Ectodermal cell (in vitro differentiated cells): ENCODE data around the gene FGF14.
A peak's percentile ranks its signal among the peaks of the same experiment; 100 is the strongest.

Source experiments
- H3K27ac ChIP-seq: 2 replicates; pipeline ENCODE4 v1.7.0; 2013; ENCODE audit warnings: mild to moderate bottlenecking, low read depth, low read length; ENCODE audit not compliant: insufficient read depth, poor library complexity, severe bottlenecking
- H3K27me3 ChIP-seq: 2 replicates; pipeline ENCODE4 v1.7.0; 2013; ENCODE audit warnings: mild to moderate bottlenecking, low read length; ENCODE audit not compliant: insufficient read depth, control insufficient read depth, poor library complexity, severe bottlenecking
- H3K36me3 ChIP-seq: one replicate; pipeline ENCODE4 v1.7.0; 2013; ENCODE audit warnings: low read length; ENCODE audit not compliant: control insufficient read depth, insufficient read depth
- H3K4me1 ChIP-seq: one replicate; pipeline ENCODE4 v1.7.0; 2013; ENCODE audit warnings: low read length; ENCODE audit not compliant: control insufficient read depth, insufficient read depth
- H3K4me3 ChIP-seq: 2 replicates; pipeline ENCODE4 v1.7.0; 2013; ENCODE audit warnings: low read depth, low read length, control low read depth; ENCODE audit not compliant: insufficient read depth
- H3K9me3 ChIP-seq: 2 replicates; pipeline ENCODE4 v1.7.0; 2013; ENCODE audit warnings: mild to moderate bottlenecking, low read length, moderate library complexity; ENCODE audit not compliant: control insufficient read depth
- WGBS, 2 experiments: methylation state at CpG; one replicate each; pipeline ENCODE4 v1.1.7; 2013; ENCODE audit warnings: missing lambda C conversion rate in 2 of 2; 5-methylcytosine and 5-hydroxymethylcytosine counted together

Gene FGF14

GRCh38 chr13:102236830-102237229, 165.0 kb downstream of the FGF14 start:
- Histone ChIP-seq H3K4me3 (no peak overlapping the region), H3K27ac (peak overlapping the region; percentile 36), H3K36me3 (no peaks in the 10 kb centered on the region), H3K4me1 (no peaks in the 10 kb centered on the region), H3K9me3 (no peaks in the 10 kb centered on the region), H3K27me3 (no peaks in the 10 kb centered on the region)
- 94% methylated on average over 8 of the region's 8 CpGs for WGBS, 2 experiments

- 94 to 96% methylated on average over 7 of the region's 7 CpGs for WGBS, 2 experiments
- no peaks in the 10 kb centered on the region for H3K36me3 ChIP-seq
- no peak overlapping the region for H3K27ac ChIP-seq
- no peaks in the 10 kb centered on the region for H3K4me1 ChIP-seq
- H3K9me3 ChIP-seq, result no peaks in the 10 kb centered on the region
- no peaks in the 10 kb centered on the region for H3K27me3 ChIP-seq
- H3K4me3 ChIP-seq, result no peak overlapping the region
Measured at GRCh38 chr13:102236341-102236740, 165.5 kb downstream of the FGF14 start.

GRCh38 chr13:102235689-102236088, 166.2 kb downstream of the FGF14 start:
- H3K27ac ChIP-seq, result no peak overlapping the region
- H3K4me3 ChIP-seq, result no peak overlapping the region
- WGBS, 2 experiments, result 88% methylated on average over 1 of the region's 1 CpG; no CpG with 5 or more reads in 1 of the 2 experiments
- no peaks in the 10 kb centered on the region for H3K4me1 ChIP-seq
- H3K9me3 ChIP-seq, result no peaks in the 10 kb centered on the region
- H3K36me3 ChIP-seq, result no peaks in the 10 kb centered on the region
- H3K27me3 ChIP-seq, result no peaks in the 10 kb centered on the region

- no peaks in the 10 kb centered on the region for H3K9me3 ChIP-seq
Measured at GRCh38 chr13:102234618-102235017, 167.2 kb downstream of the FGF14 start.

GRCh38 chr13:102233566-102234208, 168.2 kb downstream of the FGF14 start:
- Histone ChIP-seq H3K4me1 (no peaks in the 10 kb centered on the region), H3K27ac (no peak overlapping the region), H3K36me3 (no peaks in the 10 kb centered on the region), H3K9me3 (no peaks in the 10 kb centered on the region), H3K4me3 (no peak overlapping the region), H3K27me3 (no peaks in the 10 kb centered on the region)
- WGBS, 2 experiments, result 89 to 100% methylated on average over 2 to 3 of the region's 3 CpGs

More at GRCh38 chr13:102234618-102235017, 167.2 kb downstream of the FGF14 start:
- 93 to 96% methylated on average over 2 of the region's 2 CpGs for WGBS, 2 experiments
- H3K4me3 ChIP-seq, result no peak overlapping the region
- H3K27ac ChIP-seq, result no peak overlapping the region
- no peaks in the 10 kb centered on the region for H3K4me1 ChIP-seq
- H3K36me3 ChIP-seq, result no peaks in the 10 kb centered on the region
- H3K27me3 ChIP-seq, result no peaks in the 10 kb centered on the region

GRCh38 chr13:102231479-102231878, 170.4 kb downstream of the FGF14 start:
- no peaks in the 10 kb centered on the region for H3K36me3 ChIP-seq
- no peak overlapping the region for H3K27ac ChIP-seq
- no peaks in the 10 kb centered on the region for H3K27me3 ChIP-seq
- H3K4me1 ChIP-seq, result no peaks in the 10 kb centered on the region
- no peak overlapping the region for H3K4me3 ChIP-seq
- WGBS, 2 experiments, result 68 to 76% methylated on average over 2 of the region's 2 CpGs
- H3K9me3 ChIP-seq, result no peaks in the 10 kb centered on the region

GRCh38 chr13:102227741-102228140, 174.1 kb downstream of the FGF14 start:
- Histone ChIP-seq H3K36me3 (no peaks in the 10 kb centered on the region), H3K4me3 (no peak overlapping the region), H3K9me3 (no peaks in the 10 kb centered on the region), H3K27me3 (no peaks in the 10 kb centered on the region), H3K4me1 (no peaks in the 10 kb centered on the region), H3K27ac (no peak overlapping the region)
- 90 to 94% methylated on average over 6 of the region's 6 CpGs for WGBS, 2 experiments

- Histone ChIP-seq H3K27me3 (no peaks in the 10 kb centered on the region), H3K4me1 (no peaks in the 10 kb centered on the region)
- WGBS, 2 experiments, result 98 to 100% methylated on average over 1 of the region's 1 CpG
Measured at GRCh38 chr13:102226591-102226990, 175.3 kb downstream of the FGF14 start.

GRCh38 chr13:102225892-102226291, 176.0 kb downstream of the FGF14 start:
- WGBS, 2 experiments, result 87 to 89% methylated on average over 6 of the region's 6 CpGs
- H3K36me3 ChIP-seq, result no peaks in the 10 kb centered on the region
- H3K4me3 ChIP-seq, result no peak overlapping the region
- no peak overlapping the region for H3K27ac ChIP-seq
- H3K4me1 ChIP-seq, result no peaks in the 10 kb centered on the region
- no peaks in the 10 kb centered on the region for H3K9me3 ChIP-seq
- H3K27me3 ChIP-seq, result no peaks in the 10 kb centered on the region

More at GRCh38 chr13:102226591-102226990, 175.3 kb downstream of the FGF14 start:
- no peak overlapping the region for H3K27ac ChIP-seq
- no peaks in the 10 kb centered on the region for H3K36me3 ChIP-seq
- no peak overlapping the region for H3K4me3 ChIP-seq
- H3K9me3 ChIP-seq, result no peaks in the 10 kb centered on the region

GRCh38 chr13:102220681-102221228, 181.1 kb downstream of the FGF14 start:
- no peak overlapping the region for H3K4me3 ChIP-seq
- no peaks in the 10 kb centered on the region for H3K4me1 ChIP-seq
- no peaks in the 10 kb centered on the region for H3K36me3 ChIP-seq
- no peaks in the 10 kb centered on the region for H3K27me3 ChIP-seq
- no peaks in the 10 kb centered on the region for H3K9me3 ChIP-seq
- WGBS, 2 experiments, result 82 to 86% methylated on average over 4 to 5 of the region's 5 CpGs
- no peak overlapping the region for H3K27ac ChIP-seq
